ENCODE data around the gene GAR1.
"Not testable (repeated sequence)": the region's sequence is repeated elsewhere in the genome, so short reads cannot be mapped to it uniquely, and the experiment has no call there.

Gene GAR1

DNA sequence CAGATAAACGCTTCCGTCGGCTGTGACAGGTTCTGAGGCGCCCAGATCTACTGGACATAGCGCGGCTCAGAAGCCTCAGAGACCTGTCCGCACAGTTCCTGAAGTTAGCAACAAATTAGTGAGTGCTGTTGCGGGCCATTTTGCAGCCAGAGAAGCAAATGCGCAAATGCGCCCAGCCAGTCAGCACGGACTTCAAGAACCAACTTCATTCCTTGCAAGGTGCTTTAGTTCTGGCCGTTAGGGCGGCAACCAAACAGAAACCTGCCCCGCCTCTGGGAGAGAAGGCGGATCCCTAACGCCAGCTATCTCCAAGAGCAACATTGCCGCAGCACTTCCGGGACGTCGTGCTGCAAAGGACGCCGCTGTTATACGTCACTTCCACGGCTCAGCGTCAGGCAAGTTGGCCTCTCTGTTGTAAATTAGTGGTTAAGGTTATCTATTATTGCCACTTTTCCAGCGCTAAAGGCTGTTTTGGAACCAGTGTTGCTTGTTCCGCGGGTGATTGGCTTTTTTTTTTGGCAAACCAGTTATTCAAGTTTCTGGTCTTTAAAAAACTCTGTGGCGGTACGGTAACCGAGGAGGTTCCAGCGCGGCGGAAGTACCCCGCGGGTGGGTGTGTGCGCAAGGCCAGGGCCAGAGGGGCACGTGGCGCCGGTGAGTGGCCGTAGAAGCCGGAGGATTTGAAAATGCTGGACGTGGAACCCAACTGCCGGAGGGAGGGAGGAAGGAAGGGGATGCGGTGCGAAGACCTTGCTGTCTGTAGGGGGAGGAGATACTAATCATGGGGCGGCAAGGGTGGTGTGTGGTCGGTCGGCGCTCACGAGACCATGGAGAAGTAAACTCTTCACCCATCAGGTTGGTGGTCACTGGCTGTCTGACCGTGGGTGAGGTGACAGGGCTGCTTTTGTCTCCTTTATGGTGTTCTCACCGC, at the start of gene GAR1:
Gene GAR1 (plus strand): TSS at position 612 of the 931 bp plus-strand sequence. CDS start 403 bp downstream, outside the sequence.
- DNase-seq (ENCODE audit: low read depth) = peak; percentile 94
- H3K4me3 ChIP-seq (replicated peaks; ENCODE audit: low read depth, low read length) = peak within 1 kb of the TSS; percentile 98

DNA sequence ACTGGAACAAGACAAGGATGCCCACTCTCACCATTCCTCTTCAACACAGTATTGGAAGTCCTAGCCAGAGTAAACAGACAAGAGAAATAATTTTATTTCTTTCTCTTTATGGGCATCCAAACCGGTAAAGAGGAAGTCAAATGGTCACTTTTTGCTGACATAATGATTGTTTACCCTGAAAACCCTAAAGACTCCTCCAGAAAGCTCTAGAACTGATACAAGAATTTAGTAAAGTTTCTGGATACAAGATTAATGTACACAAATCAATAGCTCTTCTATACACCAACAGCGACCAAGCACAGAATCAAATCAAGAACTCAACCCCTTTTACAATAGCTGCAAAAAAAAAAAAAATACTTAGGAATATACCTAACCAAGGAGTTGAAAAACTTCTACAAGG, 33.5 kb upstream of the GAR1 start:
- not testable (repeated sequence) for DNase-seq (ENCODE audit: low read depth); H3K4me3 ChIP-seq (replicated peaks; ENCODE audit: low read depth, low read length)

More for the DNA sequence above, at the start of gene GAR1:
- TF ChIP-seq, protein P1, sequence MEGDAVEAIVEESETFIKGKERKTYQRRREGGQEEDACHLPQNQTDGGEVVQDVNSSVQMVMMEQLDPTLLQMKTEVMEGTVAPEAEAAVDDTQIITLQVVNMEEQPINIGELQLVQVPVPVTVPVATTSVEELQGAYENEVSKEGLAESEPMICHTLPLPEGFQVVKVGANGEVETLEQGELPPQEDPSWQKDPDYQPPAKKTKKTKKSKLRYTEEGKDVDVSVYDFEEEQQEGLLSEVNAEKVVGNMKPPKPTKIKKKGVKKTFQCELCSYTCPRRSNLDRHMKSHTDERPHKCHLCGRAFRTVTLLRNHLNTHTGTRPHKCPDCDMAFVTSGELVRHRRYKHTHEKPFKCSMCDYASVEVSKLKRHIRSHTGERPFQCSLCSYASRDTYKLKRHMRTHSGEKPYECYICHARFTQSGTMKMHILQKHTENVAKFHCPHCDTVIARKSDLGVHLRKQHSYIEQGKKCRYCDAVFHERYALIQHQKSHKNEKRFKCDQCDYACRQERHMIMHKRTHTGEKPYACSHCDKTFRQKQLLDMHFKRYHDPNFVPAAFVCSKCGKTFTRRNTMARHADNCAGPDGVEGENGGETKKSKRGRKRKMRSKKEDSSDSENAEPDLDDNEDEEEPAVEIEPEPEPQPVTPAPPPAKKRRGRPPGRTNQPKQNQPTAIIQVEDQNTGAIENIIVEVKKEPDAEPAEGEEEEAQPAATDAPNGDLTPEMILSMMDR (IDR thresholded peaks at IDR 0.05; ENCODE audit: low read length, missing control alignments) = no peak

DNA sequence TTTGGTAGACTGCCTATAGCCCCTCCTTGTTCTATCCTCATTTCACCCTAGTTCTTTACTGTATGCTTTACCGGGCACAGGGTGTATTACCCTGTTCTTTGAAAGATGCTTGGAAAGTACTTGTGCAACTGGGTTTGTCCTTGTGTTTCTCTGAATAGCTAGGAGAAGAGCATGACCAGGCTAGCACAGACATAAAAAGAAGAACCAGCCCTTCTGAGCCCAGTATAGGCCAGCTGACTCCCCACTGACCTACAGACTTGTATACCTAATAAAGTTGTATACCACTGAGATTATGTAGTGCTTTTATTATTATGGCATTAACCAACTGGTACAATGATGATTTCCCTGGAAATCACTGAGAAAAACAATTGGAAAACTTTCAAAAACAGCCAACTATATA, 28.7 kb upstream of the GAR1 start:
- TF ChIP-seq, protein P1 (IDR thresholded peaks at IDR 0.05; ENCODE audit: low read length, missing control alignments) = no peak
- no peak overlapping the region for H3K4me3 ChIP-seq (replicated peaks; ENCODE audit: low read depth, low read length)
- DNase-seq (ENCODE audit: low read depth) = no peak

DNA sequence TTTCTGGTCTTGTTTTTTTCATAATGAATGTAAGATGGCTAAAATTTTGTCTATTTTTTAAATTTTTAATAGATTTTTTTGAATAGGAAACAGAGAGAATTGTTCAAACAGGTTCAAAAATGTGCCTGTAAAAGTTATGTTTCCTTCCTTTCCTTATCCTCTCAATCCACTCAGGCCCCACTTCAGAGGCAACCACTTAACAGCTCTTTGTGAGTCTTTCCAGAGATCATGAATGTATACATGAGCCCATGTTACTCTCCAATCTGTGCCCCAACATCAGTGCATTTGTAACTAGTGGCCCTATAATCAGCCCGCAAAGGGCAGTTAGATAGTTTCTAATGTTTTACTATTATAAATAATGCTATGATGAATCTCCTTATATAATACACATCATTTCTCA, 27.8 kb upstream of the GAR1 start:
- TF ChIP-seq, protein P1 (IDR thresholded peaks at IDR 0.05; ENCODE audit: low read length, missing control alignments) = no peak
- H3K4me3 ChIP-seq (replicated peaks; ENCODE audit: low read depth, low read length) = no peak overlapping the region
- no peak for DNase-seq (ENCODE audit: low read depth)

DNA sequence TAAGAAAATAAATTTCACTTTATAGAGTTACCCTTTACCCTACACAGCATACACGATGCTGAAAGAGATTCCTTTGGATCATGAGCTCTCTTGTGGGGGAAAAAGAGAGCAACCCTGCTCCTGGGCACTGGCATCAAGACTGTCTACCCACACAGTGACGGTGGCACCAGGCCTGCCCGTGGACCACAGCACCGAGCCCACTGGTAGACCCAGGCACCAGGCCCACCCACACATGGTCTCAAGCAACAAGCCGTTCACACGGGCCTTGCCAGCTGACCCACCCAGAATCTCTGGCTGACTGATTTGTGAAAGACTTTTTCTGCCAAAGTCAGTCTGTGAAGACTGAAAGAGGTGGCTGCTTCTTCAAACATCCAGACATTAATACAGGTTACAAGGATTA, 20.5 kb upstream of the GAR1 start:
- no peak for DNase-seq (ENCODE audit: low read depth)
- H3K4me3 ChIP-seq (replicated peaks; ENCODE audit: low read depth, low read length) = no peak overlapping the region
- TF ChIP-seq, protein P1 (IDR thresholded peaks at IDR 0.05; ENCODE audit: low read length, missing control alignments) = no peak

DNA sequence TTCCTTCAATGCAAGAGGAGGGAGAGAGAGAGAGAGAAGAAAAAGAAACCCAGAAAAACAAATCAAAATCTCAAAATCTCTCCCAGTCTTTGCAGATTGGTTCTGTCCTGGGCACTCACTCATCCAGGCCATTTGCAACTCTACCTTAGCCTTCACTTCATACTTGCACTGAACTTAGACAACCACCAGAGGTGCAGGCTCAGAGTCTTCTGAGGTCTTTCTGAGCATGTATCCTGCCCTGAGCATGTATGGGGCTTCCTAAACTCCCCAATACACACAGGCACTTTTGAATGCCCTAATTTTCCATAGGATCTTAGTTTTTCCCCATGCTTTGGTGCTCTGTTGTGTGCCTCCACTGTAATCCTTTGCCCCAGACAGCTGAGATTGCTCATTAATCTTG, 16.7 kb upstream of the GAR1 start:
- no peak for DNase-seq (ENCODE audit: low read depth)
- no peak overlapping the region for H3K4me3 ChIP-seq (replicated peaks; ENCODE audit: low read depth, low read length)
- TF ChIP-seq, protein P1 (IDR thresholded peaks at IDR 0.05; ENCODE audit: low read length, missing control alignments) = no peak

DNA sequence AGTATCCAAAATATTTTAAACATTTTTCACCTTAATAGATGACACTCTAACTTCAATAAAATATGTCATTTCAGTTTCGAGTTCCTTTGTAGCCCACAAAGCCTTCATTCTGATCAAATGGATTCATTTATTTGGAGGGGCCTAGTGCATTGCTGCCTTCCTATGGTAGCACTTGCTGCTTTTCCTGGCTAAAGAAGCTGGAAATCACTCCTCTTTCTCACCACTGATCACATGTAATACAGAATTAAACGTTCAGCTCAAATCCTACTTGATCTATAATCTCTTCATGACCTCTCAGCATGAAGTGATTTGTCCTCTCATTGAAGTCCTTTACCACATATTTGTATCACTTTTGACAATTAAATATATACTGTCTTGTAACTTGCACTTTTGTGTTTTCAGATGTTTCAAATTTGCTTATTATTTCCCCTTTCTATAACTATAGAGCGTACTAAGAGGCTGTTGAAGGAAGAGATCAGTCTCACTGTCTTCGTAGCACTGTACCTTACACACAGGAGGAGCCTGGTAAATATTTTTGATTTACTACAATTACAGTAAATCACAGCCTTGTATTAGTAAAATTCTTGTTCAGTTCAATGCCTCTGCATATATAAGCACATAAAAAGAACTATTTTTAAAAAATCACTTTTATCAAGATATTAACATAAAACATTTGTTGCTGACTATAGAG, 14.3 kb upstream of the GAR1 start:
- no peak for DNase-seq (ENCODE audit: low read depth)
- TF ChIP-seq, protein P1 (IDR thresholded peaks at IDR 0.05; ENCODE audit: low read length, missing control alignments) = no peak
- H3K4me3 ChIP-seq (replicated peaks; ENCODE audit: low read depth, low read length) = peak overlapping the region; percentile 50

Data from fibroblast of pulmonary artery (primary cell).